SK-N-DZ (cell line): ENCODE measurements around the gene DUSP6.
A peak's percentile ranks its signal among the peaks of the same experiment; 100 is the strongest.

Experiments
- DNase-seq: peaks from one replicate; pipeline ENCODE4 v3.0.0-alpha.2; 2015; ENCODE audit warnings: low spot score

Gene DUSP6

GRCh38 chr12:89333564-89334252 lies 18.6 kb downstream of the DUSP6 start:
- DNase-seq = no peak

- no peak for DNase-seq
These were observed 23.9 kb downstream of the DUSP6 start for GRCh38 chr12:89328151-89329030.

GRCh38 chr12:89327486-89328094 lies 24.7 kb downstream of the DUSP6 start:
- DNase-seq = no peak

- DNase-seq = peak; percentile 10
These were observed 25.9 kb downstream of the DUSP6 start for GRCh38 chr12:89326239-89327040.

- DNase-seq = no peak
These were observed 26.8 kb downstream of the DUSP6 start for GRCh38 chr12:89325495-89325894.

GRCh38 chr12:89324437-89324836 lies 27.9 kb downstream of the DUSP6 start:
- no peak for DNase-seq

- no peak for DNase-seq
These were observed 28.6 kb downstream of the DUSP6 start for GRCh38 chr12:89323568-89324218.

GRCh38 chr12:89320735-89321134 lies 31.6 kb downstream of the DUSP6 start:
- DNase-seq = no peak

- no peak for DNase-seq
These were observed 32.7 kb downstream of the DUSP6 start for GRCh38 chr12:89319606-89320005.

- DNase-seq = no peak
These were observed 33.2 kb downstream of the DUSP6 start for GRCh38 chr12:89319122-89319521.

- no peak for DNase-seq
These were observed 35.6 kb downstream of the DUSP6 start for GRCh38 chr12:89316705-89317139.

- no peak for DNase-seq
These were observed 38.1 kb downstream of the DUSP6 start for GRCh38 chr12:89314060-89314761.

- DNase-seq = no peak
These were observed 40.5 kb downstream of the DUSP6 start for GRCh38 chr12:89311703-89312293.

GRCh38 chr12:89309815-89310214 lies 42.5 kb downstream of the DUSP6 start:
- no peak for DNase-seq

- no peak for DNase-seq
These were observed 42.9 kb downstream of the DUSP6 start for GRCh38 chr12:89309440-89309802.

- DNase-seq = no peak
These were observed 44.6 kb downstream of the DUSP6 start for GRCh38 chr12:89307474-89308253.

- no peak for DNase-seq
These were observed 45.4 kb downstream of the DUSP6 start for GRCh38 chr12:89306827-89307473.

- DNase-seq = no peak
These were observed 46.9 kb downstream of the DUSP6 start for GRCh38 chr12:89305373-89305772.

GRCh38 chr12:89299931-89300330 lies 52.4 kb downstream of the DUSP6 start:
- no peak for DNase-seq
